SW 1271 (cell line): ENCODE data around the gene SRA1.

Experiments used
- DNase-seq, 2 experiments: peaks; one replicate each; lab custom pipeline; 2025; lab: John Stamatoyannopoulos, UW

Gene SRA1

DNA sequence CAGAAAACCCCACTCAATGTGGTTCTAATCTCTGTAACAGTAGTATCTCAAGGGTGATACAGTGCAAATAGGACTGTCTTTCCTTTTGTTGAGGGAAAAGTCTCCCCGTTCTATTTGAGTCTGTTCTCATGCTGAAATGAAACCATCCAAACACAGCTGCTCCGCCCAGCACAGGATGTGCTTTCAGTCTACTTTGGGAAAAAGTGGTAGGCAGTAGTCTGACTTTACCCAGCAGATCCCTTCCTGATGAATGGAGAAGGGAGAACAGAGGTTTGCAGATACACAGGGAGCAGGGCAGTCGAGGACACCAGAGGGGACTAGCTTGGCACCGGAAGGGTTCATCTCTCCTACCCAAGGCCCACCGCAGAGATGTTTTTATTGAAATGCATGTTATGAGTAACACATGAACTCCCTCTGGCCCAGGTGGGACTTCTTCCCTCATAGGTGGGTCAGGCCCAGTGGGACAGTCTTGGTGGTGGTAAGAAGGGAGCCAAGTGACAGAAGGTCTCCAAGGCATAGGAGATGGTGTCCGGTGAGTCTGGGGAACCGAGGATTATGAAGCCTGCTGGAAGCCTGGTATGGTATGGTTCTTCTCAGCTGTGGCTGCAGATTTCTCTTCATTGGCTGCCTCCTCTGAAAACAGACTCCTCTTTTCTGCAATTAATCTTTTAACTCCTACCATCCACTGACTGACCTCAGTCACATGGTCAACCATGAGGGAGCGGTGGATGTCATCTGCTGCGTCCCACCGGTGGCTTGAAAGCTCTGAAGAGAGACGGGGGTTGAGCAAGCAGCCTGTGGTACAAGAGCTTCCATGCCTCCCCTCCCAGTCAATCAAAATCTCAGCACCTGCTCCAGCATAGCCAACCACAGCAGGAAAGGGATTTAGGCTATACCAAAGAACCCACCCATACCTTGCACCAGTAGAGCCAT, 6.9 kb downstream of the SRA1 start:
- no peak for DNase-seq

DNA sequence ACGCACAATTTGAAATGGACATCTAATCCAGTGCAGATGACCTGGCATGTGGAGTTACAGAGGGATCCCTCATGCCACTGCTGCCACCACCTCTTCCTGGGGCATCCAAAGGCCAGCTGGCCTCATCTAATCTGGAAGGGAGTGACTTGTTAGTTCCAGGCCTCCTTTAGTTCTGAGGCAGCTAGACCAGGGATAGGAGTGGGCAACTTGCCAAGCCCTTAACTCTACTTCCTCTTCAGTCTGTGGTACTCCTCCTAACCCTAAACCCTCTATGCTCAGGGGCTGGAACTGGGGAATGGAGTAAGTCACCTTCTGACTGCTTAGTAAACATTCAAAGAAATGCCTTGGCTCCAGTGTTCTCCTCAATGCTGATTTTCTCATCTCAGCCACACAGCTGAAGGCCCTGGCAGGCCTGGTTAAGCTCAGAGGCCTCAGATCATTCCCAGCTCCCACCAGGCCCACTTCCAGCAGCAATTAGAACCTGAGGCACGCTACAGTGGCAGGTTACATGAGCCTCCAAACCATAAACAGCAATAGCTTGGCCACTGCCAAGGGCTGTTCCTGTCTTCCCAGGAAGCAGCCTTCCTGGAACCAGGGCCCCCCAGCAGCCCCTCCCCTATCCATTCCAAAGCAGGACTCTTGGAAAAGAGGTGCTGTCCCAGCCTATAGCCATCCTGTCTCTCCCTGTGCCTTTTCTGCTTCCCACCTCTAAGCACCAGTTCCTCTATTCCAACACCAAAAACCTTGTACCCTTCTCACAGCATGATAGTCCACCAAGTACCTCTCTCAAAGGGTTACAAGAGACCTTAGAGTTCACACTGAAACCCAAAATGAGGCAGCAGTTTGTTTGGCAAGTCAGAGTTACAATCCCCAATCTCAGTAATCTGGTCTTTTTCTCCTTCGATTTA, 7.8 kb downstream of the SRA1 start:
- DNase-seq, result no peak

DNA sequence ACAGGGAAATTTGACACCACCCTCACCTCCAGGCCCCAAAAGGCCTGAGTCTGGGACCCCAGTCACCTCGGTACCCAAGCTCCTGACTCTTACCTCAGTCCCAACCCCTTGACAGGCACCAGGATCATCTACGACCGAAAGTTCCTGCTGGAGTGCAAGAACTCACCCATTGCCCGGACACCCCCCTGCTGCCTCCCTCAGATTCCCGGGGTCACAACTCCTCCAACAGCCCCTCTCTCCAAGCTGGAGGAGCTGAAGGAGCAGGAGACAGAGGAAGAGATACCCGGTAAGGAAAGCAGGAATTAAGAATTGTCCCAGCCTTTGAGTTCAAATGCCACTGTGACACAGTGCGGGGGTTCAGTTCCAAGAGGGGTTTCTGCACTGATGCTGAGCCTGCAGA, 8.5 kb downstream of the SRA1 start:
- no peak for DNase-seq

DNA sequence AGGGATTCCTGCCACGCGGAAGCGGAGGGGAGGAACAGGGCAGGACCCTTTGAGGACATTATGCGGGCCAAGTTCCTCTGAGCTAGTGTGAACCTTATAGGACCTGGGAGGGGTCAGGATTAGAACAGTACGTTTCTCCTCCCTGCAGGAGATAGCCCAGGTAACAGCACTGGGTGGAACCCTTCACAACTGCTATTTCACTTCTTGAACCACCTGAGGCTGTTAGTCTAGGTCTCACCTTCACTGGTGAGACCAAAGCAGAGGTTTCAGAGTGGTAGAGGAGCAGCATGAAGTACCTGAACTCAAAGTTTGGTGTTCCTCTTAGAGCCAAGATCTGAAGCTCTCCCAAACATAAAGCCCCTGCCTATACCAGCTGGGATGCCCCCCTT, 9.0 kb downstream of the SRA1 start:
- DNase-seq, result no peak

DNA sequence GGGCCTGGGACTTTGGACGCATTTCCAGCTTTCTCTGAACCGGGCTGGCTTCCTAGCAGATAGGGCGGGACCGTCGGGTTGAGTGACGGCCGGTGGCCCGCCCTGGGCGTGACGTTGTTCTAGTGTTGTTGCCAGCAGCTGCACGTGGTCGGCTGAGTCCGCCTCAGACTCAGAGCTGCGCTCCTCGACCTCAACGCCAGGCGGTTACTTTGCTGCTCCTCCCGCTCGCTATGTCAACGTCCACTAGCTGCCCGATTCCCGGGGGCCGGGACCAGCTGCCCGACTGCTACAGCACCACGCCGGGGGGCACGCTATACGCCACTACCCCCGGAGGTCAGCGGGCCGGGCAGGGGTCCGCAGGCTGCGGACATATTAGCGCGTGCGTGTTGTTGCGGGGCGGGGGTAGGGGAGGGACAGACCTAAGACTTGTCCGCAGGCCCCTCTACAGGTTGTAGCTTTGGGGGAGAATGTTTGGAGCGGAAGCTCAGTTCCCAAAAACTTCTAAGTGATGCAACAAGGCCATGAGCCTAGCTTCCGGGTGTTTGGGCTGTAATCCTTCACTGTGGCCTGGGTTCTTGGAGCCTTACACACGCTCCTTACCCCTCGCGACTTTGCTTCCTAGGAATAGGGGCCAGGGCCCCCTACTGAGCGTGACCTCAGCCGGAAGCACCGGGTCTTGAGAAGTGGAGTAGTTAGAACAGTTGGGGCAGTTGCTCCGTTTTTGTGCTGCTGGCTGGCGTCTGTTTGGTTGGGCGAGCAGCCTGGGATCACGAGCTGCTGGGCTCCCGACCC, 9.6 kb downstream of the SRA1 start, which contains the start of gene EIF4EBP3:
TSS of gene EIF4EBP3 (plus strand) at position 155 of the 792 bp plus-strand sequence. CDS start at position 231, 76 bp downstream.
- peak in 1 of 2 experiments; percentile 77 for DNase-seq

DNA sequence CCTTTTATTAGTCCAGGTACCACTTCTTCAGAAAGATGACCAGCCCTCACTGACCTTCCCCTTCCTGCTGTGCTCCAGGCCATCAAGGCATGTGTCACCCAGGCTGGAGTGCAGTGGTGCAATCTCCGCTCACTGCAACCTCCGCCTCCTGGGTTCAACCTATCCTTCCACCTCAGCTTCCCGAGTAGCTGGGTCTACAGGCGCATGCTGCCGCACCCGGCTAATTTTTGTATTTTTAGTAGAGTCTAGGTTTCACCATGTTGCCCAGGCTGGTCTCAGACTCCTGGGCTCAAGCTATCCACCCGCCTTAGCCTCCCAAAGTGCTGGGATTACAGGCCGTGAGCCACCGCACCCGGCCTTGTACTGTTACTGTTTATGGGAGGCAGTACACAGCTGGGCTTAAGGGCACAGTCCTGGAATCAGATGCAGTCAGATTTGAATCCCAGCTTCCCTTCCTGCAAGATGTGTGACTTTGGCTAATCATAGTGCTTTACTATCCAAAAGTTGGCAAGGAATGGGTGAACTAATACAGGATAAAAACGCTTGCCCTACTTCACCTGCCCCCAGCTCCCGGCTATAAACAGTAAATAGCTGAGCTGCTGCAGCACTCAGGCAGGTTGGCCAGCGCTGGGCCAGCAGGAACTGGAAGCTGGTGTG, 10.3 kb downstream of the SRA1 start:
- DNase-seq, result no peak

DNA sequence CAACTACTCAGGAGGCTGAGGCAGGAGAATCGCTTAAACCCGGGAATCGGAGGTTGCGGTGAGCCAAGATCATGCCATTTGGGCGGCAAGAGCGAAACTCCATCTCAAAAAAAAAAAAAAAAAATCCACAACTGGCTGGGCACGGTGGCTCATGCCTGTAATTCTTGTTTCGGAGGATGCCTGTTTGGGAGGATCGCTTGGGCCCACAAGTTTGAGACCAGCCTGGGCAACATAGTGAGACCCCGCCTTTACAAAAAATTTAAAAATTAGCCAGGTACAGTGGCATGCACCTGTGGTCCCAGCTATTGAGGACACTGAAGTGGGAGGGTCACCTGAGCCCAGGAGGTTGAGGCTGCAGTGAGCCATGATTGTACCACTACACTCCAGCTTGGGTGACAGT, 11.7 kb downstream of the SRA1 start:
- DNase-seq, result no peak

DNA sequence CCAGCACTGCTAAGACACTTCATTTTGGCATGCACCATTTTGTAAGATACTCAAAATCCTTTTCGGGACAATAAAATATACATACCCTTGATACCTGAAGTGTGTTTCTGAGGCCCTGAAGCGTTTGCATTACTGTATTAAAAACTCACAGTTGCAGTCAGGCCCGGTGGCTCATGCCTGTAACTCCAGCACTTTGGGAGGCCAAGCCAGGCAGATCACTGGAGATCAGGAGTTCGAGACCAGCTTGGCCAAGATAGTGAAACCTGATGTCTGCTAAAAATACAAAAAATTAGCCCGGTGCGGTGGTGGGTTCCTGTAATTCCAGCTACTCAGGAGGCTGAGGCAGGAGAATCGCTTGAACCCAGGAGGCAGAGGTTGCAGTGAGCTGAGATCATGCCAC, 12.3 kb downstream of the SRA1 start:
- DNase-seq, result no peak

DNA sequence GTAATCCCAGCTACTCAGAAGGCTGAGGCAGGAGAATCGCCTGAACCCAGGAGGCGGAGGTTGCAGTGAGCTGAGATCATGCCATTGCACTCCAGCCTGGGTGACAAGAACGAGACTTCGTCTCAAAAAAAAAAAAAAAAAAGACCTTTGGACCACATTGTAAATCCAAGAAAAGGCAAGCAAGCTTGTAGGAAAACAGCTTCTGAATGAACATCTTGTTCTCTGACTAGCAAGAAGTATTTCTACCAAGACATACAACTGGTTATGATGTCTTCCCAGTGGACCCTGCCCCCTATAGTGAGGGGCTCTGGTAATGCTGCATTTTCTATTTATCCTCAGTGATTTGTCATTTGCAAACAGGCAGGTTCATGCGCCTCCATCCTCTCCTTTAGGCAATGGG, 14.3 kb downstream of the SRA1 start:
- DNase-seq, result no peak

DNA sequence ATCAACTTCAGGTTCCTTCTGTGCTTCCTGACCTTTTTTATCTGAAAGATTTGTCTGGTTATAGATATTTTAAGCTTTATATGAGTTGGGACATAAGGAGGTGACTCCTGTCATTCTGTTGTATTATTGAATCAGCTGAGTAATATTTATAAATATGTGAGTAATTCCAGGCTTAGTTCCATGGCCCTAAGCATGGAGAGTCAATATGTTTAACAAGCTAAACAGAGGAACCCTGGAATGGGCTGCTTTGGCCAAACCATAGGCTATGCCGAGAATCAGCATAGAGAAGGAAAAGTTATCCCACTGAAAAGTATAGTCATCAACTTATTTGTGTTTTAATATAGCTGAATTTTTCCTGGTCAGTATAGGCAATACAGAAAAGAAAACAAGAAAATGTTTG, 17.0 kb downstream of the SRA1 start:
- no peak for DNase-seq

DNA sequence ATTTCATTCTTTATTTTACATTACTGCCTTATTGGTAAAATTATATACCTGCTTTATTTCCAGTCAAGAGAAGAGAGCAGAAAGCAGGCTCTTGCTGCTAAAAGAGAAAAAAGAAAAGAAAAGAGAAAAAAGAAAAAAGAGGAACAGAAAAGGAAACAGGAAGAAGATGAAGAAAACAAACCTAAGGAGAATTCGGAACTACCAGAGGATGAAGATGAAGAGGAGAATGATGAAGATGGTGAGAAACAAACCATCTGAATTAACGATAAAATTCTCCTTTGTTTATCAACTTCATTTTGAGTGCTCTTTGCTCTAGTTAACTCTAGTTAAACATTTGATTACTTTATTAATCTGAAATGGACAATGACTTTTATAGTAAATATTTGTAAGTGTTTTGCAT, 33.3 kb downstream of the SRA1 start:
- no peak for DNase-seq

DNA sequence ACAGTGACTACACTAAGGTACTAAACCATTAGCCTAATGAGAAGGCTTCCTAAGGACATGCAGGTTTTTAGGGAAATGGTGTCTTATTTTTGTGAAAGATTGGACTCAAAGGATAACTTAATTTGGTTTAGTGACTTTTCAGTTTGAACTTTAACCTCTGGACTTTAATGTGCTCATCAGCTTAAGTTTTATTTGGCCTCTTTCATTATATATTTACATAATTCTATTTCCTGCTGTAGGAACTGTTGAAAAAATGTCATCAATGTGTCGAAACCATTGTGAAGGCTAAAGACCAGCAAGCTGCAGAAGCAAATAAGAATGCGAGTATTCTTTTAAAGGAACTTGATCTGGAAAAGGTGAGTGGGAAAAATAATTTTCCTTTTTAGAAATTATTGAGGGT, 44.1 kb downstream of the SRA1 start:
- no peak for DNase-seq

DNA sequence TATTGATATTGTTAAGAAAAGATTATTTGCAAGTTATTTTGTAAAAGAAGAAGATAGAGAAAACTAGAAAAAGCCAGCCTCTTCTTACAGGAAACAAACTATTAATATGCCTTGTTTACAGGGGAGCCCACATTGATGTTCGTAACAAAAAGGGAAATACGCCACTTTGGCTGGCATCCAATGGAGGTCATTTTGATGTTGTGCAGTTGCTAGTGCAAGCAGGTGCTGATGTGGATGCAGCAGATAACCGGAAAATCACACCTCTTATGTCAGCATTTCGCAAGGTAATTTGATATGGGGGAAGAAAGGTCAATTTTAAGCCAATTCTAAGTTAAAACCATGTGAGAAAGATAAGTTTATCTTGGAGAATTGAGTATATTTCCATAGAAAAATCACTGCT, 47.4 kb downstream of the SRA1 start:
- DNase-seq, result no peak

DNA sequence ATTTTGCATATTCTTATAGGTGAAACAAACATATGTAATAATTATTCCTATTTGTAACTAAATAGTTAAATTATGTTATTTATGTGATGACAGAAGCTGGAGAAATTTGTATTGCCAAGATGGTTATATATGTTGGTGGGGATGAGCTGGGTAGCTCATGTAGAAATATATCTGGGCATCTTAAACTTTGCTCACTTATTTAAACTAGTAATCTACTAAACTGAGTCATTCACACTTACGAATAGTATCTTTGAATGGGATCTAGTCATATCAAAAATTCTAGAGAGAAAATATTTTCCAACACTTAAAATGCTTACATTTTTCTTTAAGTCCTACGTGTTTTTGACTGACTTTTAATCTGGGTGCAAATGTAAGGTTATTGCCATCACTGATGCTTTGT, 54.4 kb downstream of the SRA1 start:
- no peak for DNase-seq
